ENCODE results near the gene LOXL3.

GRCh38 chr2:74554820-74555531 lies 1.2 kb upstream of the LOXL3 start:
- TF ChIP-seq, protein P1, sequence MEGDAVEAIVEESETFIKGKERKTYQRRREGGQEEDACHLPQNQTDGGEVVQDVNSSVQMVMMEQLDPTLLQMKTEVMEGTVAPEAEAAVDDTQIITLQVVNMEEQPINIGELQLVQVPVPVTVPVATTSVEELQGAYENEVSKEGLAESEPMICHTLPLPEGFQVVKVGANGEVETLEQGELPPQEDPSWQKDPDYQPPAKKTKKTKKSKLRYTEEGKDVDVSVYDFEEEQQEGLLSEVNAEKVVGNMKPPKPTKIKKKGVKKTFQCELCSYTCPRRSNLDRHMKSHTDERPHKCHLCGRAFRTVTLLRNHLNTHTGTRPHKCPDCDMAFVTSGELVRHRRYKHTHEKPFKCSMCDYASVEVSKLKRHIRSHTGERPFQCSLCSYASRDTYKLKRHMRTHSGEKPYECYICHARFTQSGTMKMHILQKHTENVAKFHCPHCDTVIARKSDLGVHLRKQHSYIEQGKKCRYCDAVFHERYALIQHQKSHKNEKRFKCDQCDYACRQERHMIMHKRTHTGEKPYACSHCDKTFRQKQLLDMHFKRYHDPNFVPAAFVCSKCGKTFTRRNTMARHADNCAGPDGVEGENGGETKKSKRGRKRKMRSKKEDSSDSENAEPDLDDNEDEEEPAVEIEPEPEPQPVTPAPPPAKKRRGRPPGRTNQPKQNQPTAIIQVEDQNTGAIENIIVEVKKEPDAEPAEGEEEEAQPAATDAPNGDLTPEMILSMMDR (IDR thresholded peaks at IDR 0.05) = no peak
- TF ChIP-seq EP300 (IDR thresholded peaks at IDR 0.05) = no peak
